Colon (tissue), 2 donors: ENCODE data around the gene RAB27A.
"Not testable (repeated sequence)": the region's sequence is repeated elsewhere in the genome, so short reads cannot be mapped to it uniquely, and the experiment has no call there.

Source experiments
- FAIRE-seq: peaks from 2 replicates; lab custom pipeline; 2012; peaks lifted over from hg19 to GRCh38; lab: Jason Lieb, UNC
- donor health status: control.
- donor health status: control.

RAB27A gene

DNA sequence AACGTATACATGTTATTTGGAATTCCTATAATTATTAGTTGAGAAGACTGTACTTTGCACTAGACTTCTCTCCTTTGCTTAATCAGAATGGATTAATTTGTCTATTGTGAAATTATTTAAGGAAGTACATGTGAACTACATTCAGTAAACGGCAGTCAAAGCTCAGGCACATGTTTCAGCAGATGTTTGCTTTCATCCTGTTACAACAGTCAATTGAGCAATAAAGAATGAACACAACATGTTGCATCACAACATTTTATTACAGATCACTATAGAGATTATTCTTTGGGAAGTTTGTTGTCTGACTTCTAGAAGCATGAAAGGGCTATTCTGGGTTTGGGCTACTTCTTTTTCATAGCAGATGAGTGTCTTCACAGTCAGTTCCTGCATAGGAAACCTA is 39.2 kb downstream of the RAB27A start:
- FAIRE-seq, result no peak

DNA sequence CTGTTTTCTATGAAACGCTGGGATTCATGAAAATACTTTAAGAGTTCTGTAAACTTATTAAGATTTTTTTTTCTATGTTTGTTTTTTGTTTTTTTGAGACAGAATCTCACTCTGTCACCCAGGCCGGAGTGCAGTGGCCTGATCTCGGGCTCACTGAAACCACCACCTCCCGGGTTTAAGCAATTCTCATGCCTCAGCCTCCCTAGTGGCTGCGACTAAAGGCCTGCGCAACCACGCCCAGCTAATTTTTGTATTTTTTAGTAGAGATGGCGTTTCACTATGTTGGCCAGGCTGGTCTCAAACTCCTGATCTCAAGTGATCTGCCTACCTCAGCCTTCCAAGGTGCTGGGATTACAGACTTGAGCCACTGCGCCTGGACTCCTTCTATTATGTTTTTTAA is 39.7 kb downstream of the RAB27A start:
- not testable (repeated sequence) for FAIRE-seq

DNA sequence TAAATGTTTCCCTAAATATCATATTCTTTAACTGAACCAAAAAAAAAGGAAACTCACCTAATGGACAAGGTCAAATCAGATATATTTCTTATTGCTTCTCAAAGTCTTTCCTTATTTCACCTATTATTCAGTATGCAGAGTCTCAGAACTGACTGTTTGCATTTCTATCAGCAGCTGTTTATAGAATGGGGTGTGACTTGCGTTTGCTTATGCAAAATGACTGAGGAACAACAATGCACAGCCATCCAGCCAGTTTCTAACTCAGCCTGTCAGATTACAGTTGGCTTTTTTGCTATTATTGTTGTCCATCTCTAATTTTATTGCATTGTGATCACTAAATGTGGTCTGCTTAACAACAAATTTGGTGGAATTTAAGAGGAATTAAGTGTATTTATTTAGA is 40.7 kb downstream of the RAB27A start:
- FAIRE-seq, result no peak

DNA sequence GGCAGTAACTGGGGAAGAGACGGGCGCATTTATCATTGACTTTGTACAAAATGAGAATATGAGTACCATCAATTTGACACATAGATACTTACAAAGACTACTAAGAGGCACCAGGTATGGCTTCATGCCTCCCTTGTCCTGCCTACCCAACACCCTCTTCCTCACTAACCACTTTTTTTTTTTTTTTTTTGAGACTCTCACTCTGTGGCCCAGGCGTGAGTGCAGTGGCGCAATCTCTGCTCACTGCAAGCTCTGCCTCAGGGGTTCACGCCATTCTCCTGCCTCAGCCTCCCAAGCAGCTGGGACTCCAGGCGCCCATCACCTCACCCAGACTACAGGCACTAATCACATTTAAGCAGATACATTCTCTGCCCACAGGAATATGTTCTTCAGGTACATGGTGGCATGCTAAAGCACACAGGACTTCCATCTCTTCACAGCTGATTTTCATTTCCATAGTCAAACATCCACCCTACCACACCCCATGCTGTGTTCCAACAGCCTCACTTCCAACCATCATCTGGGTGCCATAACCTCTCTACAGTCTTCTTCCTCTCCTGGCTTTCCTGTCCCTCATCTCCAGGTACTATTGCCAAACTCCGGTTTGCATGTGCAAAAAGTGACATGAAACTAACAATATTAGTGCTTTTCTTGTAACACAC is 41.7 kb downstream of the RAB27A start:
- no peak for FAIRE-seq

DNA sequence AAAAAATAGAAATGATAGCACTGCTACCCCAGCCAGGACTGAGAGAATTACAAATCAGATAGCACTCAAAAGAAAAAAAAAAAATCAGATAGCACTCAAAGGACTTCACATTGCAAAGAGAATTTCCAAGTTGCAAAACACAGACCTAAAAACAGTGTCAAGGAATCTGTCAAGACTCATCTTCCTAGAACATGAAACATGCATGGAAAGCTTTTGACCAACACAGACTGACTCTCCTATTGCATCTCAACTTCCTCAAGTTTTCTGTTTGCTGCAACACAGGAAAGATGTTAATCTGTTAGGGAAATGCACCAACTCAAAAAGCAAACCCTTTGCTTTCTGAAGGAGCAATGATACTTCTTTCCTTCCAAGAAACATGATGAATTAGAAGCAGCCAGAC is 42.3 kb downstream of the RAB27A start:
- FAIRE-seq, result no peak

DNA sequence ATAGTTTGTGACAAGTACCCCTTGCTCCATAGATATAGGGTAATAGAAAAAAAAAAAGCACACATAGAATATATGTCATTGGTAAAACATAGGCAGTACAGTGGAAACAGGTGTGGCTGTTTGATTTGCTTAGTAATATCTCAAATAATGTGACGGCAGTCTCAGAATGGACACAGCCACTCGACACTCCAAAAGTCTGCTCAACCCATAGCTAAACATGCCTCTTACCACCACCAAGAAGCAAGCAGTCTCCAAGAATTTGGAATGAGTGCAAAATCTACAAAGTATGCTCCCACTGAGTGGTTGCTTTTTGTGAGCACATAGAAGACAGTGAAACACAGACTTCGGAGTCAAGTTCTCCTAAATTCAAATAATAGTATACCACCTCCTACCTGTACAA is 43.0 kb downstream of the RAB27A start:
- FAIRE-seq, result no peak

DNA sequence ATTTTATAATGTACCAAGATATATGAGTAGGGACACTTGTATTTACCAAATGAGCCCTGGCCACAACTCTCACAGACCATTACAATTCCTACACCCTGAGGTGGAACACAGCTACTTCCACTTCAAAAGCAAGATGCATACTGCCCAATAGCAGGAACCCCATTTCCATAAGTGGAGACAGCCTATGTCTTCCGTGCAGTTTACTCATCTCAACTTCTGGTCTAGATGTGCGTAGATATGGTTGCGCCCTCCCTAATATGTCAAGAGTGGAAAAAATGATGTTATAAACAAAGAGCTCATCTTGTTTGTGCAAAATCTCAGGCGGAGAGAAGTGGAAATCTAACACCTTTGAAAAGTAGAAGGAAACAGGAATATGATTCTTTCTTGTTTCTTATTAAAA is 44.6 kb downstream of the RAB27A start:
- no peak for FAIRE-seq

DNA sequence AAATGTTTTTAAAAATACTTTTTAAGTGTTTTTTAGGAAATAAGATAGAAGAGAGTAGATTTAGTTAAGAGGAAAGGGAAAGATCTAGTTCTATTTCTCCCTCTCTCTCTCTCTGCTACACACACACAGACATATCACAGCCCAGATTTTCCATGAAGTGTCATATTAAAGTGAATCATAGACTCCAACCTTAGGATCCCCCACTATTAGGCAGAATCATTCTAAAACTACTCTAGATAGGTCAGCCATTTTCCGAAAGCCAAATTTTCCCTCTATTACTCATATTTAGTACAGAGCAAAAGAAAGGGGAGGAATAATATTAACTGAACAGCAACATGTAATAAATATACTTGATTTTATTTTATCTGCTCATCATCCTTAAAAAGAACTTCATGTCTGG is 47.7 kb downstream of the RAB27A start:
- no peak for FAIRE-seq

DNA sequence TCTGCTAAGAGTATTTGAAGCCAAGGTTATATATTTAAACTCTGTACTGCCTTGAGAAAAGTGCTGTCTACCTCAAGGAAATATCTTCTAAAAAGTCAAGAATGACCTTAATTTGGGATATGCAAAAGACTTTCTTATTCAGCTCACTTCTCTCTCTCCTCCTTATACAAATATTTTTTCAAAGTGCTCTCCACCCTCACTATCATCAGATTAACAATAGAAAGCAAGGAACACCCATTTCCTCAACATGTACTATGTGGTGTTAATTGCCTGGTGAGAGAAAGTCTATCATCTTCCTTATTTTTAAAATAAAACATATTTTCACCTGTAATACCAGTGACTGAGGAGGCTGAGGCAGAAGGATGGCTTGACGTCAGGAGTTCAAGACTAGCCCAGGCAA is 48.4 kb downstream of the RAB27A start:
- no peak for FAIRE-seq

DNA sequence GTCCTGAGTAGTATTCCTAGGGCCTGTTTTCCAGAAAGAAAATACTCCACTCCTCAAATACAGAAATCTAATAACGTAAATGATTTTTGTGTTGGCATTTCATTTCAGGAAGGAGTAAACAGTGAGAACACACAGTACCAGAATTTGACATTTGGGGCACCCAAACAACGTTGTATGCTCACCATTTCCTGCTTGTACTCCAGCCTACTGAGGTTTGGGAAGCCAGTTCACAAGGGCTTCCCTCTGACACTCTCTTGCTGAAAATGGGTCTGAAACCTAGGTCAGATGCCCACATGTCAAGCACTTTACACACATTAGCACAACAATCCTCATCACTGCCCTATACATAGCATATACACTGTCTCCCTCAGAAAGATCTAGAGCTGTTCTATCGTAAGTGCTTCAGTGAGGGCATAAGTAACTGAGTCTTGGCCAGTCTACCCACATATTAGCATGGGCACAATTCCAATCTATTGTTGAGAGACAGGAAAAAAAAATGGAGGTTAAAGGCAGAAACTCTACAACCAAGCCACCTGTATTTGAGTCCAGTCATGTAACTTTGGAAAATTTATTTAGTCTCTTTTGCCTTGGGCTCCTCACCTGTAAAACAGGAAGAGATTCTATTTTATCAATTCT is 49.4 kb downstream of the RAB27A start:
- FAIRE-seq, result no peak

DNA sequence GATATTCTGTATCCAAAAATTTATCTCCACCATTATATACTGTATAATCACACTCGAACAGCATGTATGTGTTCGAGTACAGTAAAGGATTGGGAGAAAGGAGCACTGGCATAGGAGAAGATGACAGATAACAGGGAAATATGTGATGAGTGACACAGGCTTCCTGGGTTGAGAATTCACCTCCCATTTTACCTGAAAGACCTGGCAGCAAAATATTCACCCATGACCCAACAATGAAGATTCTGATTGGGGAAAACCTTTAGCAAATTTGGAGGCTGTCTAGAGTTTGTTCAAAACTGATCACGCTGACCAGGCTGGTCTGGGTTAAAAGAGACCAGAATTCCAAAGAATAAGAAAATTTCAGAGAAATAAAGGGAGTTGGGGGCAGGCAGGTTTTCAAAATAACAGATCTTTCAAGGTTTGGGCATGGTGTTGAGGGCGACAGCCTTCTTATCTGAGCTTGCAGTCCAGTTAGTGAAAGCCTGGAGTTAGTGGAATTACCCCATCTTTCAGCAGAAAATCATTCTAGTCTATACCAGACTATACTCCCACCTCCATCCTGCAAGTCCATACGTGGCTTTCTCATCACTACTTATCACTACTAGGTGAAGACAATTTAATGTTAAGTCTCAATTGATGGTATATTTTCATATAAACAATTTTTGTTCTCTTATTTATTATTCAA is 50.0 kb downstream of the RAB27A start:
- no peak for FAIRE-seq

DNA sequence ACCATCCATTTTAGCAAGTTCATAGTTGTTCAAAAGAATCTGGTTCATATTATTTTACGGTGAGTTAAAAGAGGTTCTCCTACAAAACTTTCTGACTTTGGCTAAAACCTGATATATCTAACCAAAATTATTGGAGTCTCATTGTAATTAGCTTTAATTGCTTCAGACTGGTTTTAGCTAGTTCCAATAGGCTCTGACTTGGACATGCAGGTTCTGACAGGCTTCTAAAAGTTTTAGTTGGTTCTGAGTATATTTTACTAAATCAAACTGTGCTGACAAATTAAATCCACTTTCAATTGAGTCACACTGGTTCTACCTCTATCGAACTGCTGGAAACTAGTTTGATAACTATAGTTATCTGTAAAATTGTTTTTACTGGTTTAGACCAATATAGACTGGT is 50.7 kb downstream of the RAB27A start:
- no peak for FAIRE-seq

DNA sequence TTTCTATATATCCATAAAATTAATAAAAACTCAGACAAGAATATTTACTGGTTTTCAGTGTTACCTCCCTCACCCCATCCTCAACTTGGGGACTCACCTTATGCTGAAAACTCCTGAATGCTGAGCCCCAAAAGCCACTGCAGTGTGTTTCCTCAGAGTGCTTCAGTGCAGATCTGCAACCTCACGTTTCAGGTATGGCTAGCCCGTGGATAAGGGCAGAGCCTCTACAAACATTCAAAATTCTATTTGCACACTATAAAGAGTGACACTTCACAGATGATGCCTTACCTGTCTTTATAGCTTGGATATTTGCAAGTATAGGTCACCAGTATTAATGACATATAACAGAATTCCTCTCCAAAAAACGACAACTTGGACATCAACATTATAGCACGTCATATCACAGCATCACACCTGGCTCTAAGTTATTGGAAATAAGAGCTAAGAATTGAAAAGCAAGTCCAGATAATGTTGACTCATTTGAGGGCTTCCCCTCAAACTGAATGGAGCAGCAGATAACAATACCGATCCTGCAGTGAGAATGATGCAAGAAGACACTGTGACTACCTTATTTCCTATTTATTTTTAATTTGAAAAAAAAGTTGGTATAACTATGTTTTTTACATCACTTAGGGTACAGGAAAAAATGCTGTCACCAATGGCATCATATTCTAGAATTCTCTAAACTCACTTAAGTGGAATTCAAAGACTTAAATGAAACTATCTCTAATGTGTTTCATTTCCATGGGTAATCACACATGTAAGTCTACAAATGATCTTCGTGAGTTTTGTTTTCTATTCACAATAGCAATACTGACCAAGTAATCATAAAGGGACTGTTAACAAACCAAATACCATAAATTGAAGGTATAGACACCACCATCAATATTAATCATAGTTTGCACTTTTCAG is 52.1 kb downstream of the RAB27A start:
- FAIRE-seq, result no peak

DNA sequence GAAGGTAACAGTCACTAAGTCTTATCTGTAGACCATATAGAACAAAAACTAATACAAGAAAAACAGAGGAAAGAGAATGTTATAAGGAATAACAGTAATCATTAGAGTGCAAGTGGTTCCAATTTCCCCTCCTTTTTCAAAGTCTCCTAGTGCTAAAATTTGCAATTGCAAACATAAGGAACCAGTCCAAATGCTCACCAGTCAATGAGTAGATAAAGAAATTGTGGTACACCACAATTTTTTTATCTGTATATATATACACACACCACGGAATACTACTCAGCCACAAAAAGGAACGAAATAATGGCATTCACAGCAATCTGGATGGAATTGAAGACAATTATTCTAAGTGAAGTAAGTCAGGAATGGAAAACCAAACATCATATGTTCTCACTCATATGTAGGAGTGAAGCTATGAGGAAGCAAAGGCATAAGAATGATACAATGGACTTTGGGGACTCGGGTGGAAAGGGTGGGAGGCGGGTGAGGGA is 54.0 kb downstream of the RAB27A start:
- no peak for FAIRE-seq

DNA sequence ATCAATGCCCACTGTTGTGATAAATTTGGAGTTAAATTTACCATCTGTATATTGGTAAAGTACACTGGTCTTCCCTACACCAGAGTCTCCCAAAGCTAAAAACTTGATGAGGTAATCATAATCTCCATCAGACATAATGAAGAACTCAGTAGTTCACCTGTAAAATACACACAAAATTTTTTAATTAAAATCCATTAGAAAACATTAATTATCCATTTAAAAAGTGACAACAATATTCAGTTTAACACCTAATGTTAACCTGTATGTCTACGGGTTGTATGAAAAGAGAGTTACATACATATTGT is 54.9 kb downstream of the RAB27A start:
- FAIRE-seq, result no peak

DNA sequence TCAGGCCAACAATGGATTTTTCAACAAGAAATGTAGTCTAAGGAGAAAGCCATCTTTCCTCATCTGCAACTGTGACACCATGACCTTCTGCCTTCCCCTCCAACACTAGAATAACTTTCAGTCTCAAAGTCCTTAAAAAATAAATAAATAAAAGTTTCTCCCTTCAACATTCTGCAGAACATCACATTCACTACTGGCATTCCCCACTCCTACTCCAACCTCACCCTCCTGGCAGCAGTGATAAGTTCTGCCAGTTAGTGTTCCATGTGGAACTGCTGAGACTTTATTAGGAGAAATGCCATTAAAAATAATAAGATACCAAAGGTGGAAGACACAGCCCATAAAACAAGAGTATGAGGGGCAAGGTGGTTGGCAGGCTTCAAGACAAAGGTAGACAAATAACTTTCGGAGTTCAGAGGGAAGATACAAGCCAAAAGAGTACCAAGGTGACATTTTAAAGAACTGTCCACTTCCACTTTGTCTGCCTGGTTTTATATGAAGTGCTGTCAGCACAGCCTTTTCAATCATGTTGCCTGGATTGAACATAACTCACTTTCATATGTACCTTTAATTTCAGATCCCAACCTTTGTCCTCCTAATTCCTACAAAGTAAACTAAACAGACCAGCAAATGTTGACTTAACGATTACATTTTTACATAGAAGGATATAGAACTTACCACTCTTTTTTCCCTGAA is 55.4 kb downstream of the RAB27A start:
- no peak for FAIRE-seq

DNA sequence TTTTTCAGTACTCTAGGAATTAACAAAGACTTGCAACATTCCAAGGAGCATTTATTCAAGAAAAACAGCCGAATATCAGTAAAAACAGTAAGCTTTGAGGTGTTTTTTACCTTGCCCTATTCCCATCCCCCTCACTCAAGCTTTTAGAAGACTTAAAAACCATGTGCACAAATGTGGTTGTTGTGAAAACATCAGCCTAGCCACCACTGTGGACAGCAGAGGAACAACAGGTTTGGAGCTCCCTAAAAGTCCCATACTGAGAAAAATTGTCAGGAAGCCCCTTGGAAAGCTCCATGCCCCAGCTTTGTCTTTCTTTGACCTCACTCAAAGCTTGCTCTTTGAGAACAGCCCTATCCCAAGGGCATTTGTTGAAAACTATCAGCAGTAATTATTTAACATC is 58.2 kb downstream of the RAB27A start:
- FAIRE-seq, result no peak

DNA sequence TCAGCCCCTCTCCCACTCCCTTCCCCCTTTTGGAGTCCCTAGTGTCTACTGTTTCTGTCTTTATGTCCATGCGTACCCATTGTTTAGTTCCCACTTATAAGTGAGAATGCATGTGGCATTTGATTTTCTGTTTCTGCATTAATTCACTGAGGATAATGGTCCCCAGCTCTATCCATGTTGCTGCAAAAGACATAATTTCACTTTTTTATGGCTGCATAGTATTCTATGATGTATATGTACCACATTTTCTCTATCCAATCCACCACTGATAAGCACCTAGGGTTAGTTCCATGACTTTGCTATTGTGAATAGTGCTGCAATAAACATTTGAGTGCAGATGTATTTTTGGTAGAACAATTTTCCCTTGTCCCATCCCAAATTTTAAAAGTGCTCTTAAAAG is 58.7 kb downstream of the RAB27A start:
- no peak for FAIRE-seq

DNA sequence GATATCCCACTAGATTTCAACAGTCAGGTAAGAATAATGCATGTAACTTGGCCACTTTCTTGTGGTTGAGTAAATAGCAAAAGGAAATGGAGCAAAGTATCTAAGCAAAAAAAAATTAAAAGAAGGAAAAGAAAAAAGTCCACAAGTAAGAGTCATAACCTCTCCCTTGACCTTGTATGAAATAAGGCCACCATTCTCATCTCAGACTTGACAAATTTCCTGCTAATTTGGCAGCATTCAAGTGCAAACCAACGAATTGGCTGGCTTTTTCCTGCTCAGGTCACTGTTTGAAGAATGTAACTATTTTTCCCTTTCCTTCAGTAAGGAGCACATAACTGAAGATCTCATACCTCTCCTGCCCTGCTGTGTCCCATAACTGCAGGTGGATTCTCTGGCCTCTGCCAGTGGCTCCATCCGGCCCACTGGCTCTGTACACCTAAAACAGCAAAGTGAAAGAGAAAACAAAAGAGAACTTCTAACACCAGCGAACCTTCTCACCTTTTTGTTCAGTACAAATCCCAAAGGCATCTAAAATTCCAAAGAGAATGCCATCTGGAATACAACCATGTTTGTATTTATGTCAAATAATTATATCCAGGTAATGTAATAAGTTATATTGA is 59.5 kb downstream of the RAB27A start:
- no peak for FAIRE-seq

DNA sequence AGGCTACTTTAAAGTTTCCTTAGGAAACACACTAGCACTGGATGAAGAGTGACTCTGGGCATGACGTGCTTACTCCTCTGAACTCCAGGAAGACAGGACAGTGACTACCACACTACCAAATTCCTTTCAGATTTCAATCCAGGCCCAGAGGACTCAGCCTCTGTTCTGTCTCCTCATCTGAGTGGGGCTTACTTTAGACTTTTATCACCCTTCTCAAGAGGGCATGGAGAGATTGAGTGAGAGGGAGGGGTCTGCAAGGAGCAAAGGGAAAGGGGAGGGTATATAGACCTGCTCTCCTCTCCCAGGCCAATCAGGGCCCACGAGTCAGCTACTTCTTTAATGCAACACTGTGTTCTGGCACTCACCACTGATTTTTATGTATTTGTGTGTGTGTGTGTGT is 63.5 kb downstream of the RAB27A start:
- FAIRE-seq, result no peak

DNA sequence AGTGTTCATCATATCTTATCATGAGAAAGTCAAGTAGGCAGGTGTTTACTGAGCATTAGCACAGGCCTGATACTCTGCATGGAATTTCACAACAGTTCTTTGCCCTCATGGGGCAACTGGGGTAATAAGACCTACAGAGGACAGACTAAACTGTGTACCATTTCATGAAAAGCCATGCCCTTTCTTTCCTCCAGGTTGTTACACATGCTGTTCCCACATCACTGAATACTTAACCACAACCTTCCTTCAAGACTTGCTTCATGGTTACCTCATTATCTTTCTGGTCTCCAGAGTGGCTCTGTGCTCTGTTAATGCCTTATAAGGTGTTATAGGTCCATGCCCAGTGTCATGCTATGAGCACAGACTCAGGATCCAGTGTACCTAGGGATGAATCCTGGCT is 64.7 kb downstream of the RAB27A start:
- no peak for FAIRE-seq

DNA sequence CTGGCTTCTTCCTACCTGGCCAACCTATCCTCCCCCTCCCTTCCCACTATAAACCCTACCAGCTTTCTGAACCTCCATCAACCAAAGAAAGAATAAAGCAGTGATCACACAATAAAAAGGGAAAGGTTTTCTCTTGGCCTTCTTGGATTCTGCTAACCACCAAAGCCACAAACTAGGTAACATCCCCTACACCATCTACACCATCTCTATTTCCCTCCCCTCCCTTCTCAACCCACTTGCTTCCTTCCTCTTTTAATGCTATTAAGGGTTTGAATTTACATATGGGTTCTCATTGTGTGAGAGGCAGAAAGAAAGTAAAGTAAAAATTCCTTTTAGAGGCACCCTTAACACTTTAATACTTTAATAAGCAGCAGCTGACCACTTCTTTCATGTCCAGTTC is 67.0 kb downstream of the RAB27A start:
- no peak for FAIRE-seq
